H1 (cell line): ENCODE measurements around the gene TRIM52. TPM values are rescaled to one million over a fixed set of nuclear protein-coding genes. Genes with fewer than 3 reads are reported as not detected.
A peak's percentile ranks its signal among the peaks of the same experiment; 100 is the strongest.

Experiments
- BACH1 ChIP-seq: IDR thresholded peaks from 2 replicates; pipeline ENCODE4 v1.6.1; 2012; ENCODE audit warnings: low read length, improper control_type of control experiment
- CBX5 ChIP-seq: fragments of 300-800, 300-1000 bp; sonication (generic); IDR thresholded peaks from 2 replicates; pipeline ENCODE4 v1.7.1; 2016; ENCODE audit warnings: antibody characterized with exemption, low read length, low read depth
- KDM4A ChIP-seq: IDR thresholded peaks from one replicate; pipeline ENCODE4 v1.7.1; 2012; ENCODE audit warnings: low read depth, mild to moderate bottlenecking, moderate library complexity, low read length, inconsistent platforms; ENCODE audit not compliant: severe bottlenecking
- POLR2A ChIP-seq, 2 experiments: IDR thresholded peaks; 1 replicate in 1 of 2; 2 replicates in 1 of 2; pipeline ENCODE4 v1.6.1; 2011; ENCODE audit warnings: low read depth in 2 of 2, low read length in 2 of 2, mild to moderate bottlenecking in 2 of 2; ENCODE audit errors: control extremely low read depth in 1 of 2
- POLR2AphosphoS5 ChIP-seq: IDR thresholded peaks from 2 replicates; pipeline ENCODE4 v1.6.1; 2011; ENCODE audit warnings: low read depth, low read length
- RFX5 ChIP-seq: IDR thresholded peaks from 2 replicates; pipeline ENCODE4 v1.6.1; 2011; ENCODE audit warnings: low read depth, low read length, improper control_type of control experiment, borderline replicate concordance
- SIN3A ChIP-seq, 2 experiments: IDR thresholded peaks in 1 of 2; conservative IDR thresholded peaks in 1 of 2; 2 replicates each; pipeline ENCODE4 v1.6.1; 2011 to 2012; ENCODE audit warnings: low read length in 2 of 2, improper control_type of control experiment in 1 of 2, low read depth in 1 of 2, mild to moderate bottlenecking in 1 of 2
- TAF1 ChIP-seq: IDR thresholded peaks from 2 replicates; pipeline ENCODE4 v1.6.1; 2011; ENCODE audit warnings: mild to moderate bottlenecking, low read depth, low read length
- TAF7 ChIP-seq: optimal IDR thresholded peaks from 2 replicates; pipeline ENCODE3; 2011; ENCODE audit warnings: low read depth, mild to moderate bottlenecking, inconsistent platforms, low read length, moderate library complexity, borderline replicate concordance
- TBP ChIP-seq: IDR thresholded peaks from 2 replicates; pipeline ENCODE4 v1.6.1; 2011; ENCODE audit warnings: low read depth, low read length, improper control_type of control experiment
- TEAD4 ChIP-seq: IDR thresholded peaks from 2 replicates; pipeline ENCODE4 v1.6.1; 2012; ENCODE audit warnings: low read depth, low read length, inconsistent platforms, mixed read lengths
- polyA plus RNA-seq, 7 experiments: library from polyadenylated mRNA; depleted of rRNA in 3 of 7; stranded (reverse) in 5 of 7; unstranded in 2 of 7; fragments of >200 nt in 5 of 7; fragments of 200-250 nt in 2 of 7; gene quantifications; 1 replicate in 5 of 7; 2 replicates in 1 of 7; 4 replicates in 1 of 7; pipeline versions ENCODE4 v1.2.1 to v1.2.3, GENCODE V29; 2011 to 2013; ENCODE audit warnings: missing spikeins in 2 of 7, mixed read lengths in 2 of 7
- total RNA-seq: library from RNA; stranded (reverse); fragmentation: NEBNext Ultra II Directional; extraction: Animal tissue kit (Norgen Biotek cat#: 25700); gene quantifications from 2 replicates; pipeline ENCODE4 v1.2.1, GENCODE V29; 2021
- TF ChIP-seq, protein P1 (sequence below): IDR thresholded peaks from 2 replicates; pipeline ENCODE4 v1.6.1; 2012; ENCODE audit warnings: inconsistent platforms

TRIM52 gene
- total and polyA plus RNA-seq, 2 of the 8 experiments (the other 6 are each of a cell fraction or from before 2014, with no cell fraction given) = 4.2 to 5.7 TPM

DNA sequence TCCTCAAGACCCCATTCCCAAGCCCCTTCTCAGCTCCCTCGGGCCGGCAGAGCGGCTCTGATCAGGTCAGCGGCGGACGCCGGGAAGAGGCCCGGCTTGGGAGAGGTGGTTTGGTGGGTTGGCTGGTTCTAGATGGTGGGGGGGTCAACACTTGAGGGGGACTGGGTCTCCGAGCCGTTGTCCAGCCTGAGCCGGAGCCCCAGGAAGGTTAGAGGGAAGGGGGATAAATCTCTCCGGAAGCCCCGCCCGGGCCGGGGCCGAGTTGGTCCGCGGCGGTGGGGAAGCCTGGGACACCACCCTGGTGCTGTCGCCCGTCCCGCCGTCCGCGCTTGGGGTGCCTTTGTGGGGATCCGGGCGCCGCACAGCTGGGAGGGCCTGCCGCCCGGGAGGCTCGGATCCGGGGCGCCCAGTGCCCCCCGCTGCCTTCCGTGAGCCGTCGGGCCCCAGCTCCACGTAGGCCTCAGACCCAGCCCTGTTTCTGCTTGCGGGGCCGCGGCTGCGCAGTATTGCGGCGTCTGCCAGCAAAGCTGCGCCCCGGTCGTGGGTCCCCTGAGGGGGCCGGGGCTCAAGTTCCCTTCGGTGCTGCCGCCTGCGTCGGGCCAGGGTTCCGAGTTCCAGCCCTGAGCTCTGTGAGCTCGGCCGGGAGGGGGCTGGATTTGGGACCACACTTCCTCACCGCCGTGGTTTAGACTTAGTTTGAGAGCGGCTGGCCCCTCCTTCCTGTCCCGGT, 542 bp upstream of the TRIM52 start (continued):
- TF ChIP-seq RFX5 (no peak), TAF7 (no peak), TBP (peak; percentile 32; the same call in 1 of the 2 replicates), SIN3A (conservative IDR thresholded peaks at IDR 0.05 in 1 of 2, IDR thresholded peaks at IDR 0.05 in 1 of 2; ENCODE audit: low read depth in 1 of 2, low read length in 2 of 2) (0 out of 4 replicates have a peak, but pooled peaks of 1 of the 2 experiments have one; percentile 42), TEAD4 (no peak), BACH1 (no peak), POLR2AphosphoS5 (no peak), KDM4A (peak; percentile 34), POLR2A (IDR thresholded peaks at IDR 0.05; ENCODE audit: control extremely low read depth in 1 of 2, low read depth in 2 of 2, low read length in 2 of 2) (peak in 1 of 2 experiments; percentile 30; a peak in 1 of 3 replicates), CBX5 (no peak), TAF1 (0 out of 2 replicates have a peak, but pooled peaks have one; percentile 12)
- TF ChIP-seq, protein P1, sequence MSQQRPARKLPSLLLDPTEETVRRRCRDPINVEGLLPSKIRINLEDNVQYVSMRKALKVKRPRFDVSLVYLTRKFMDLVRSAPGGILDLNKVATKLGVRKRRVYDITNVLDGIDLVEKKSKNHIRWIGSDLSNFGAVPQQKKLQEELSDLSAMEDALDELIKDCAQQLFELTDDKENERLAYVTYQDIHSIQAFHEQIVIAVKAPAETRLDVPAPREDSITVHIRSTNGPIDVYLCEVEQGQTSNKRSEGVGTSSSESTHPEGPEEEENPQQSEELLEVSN = no peak
- TF ChIP-seq, all 59 proteins: peak for 10
